Measurements from ENCODE around the gene KCNK4.
A peak's percentile ranks its signal among the peaks of the same experiment; 100 is the strongest.

The KCNK4 gene

GRCh38 chr11:64269540-64270220 lies 21.4 kb upstream of the KCNK4 start:
- peak; percentile 99 for DNase-seq

DNA sequence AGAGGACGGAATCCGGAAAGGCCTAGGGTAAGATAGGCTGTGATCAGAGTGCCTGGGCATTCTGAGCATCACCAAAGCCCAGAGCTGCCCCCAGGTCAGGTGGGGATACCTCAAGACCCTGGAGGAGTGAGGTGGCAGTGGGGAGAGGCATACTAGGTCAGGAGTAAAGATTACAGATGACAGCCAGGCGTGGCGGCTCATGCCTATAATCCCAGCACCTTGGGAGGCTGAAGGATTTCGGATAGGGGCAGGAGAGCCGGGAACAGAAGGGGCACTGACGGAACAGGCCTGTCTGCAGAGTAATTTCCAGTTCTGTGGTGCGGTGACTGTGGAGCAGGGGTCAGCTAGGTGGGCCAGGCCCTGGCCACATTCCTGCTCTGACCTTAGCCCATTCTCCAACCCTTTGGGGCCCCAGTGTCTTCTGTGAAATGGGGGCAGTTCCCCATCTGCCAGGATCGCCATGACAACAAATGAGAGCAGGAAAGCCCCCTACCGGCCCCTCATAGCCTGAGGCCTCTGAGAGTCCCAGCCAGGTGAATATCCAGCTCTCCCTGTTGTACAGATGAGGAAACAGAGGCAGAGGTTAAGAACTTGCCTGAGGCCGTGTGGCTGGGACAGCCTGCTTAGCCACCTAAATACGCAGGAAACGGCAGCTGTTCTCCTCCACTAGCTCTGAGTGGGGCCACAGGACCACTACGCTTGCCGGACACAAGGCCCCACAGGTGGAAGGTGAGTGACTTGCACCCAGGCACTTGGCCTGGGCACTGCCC lies 15.9 kb upstream of the KCNK4 start:
- DNase-seq, result peak; percentile 38

DNA sequence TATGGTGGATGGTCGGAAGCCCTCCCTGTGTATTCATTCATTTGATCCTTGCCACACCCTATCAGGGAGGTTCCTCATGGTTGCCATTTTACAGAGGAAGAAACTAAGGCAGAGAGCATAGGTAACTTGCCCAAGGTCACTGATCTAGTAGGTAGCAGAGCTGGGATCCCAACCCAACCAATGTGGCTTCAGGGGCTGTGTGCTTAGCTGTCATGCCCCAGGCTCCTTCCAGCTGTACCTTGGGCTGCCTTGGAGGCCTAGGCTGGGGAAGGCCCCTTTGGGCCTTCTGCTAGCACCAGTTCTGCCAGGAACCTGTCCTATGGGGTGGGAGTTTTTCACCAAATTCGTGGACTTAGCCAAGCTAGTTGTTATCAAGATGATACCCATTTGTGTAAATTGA lies 15.3 kb upstream of the KCNK4 start:
- no peak for DNase-seq

DNA sequence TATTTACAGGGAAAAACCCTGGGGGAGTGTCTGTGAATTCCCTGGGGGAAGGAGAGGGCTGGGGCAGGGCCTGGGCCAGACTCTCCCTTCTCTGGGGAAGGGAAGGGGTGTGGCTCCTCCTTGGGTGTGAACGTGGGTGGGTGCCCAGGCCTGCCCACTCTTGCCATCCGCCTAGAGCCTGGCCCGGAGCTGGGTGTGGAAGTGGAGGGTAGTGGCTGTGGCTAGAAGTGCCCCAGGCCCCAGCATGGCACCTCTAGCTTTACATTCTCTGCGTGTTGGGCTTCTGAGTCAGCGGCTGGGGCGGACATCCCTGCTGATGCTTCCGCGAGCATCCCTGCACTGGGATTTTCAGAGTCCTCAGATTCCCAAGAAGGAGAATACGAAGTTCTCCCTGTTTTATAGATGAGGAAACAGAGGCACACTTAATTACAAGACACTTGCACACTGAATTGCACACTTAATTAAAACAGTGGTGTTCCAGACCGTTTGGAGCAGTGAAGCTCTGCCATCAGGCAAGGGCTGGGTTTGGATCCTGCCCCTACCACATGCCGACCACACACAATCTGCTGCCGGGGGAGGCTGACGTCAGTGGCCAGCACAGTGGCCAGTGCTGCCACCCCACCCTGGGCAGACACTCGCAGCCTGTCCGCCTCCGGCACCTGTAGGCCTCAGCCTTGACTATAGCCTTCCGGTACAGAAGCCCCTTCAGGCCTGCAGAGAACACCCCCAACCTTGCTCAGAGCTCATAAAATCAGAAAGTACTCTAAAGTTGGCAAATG lies 14.3 kb upstream of the KCNK4 start:
- DNase-seq, result no peak

DNA sequence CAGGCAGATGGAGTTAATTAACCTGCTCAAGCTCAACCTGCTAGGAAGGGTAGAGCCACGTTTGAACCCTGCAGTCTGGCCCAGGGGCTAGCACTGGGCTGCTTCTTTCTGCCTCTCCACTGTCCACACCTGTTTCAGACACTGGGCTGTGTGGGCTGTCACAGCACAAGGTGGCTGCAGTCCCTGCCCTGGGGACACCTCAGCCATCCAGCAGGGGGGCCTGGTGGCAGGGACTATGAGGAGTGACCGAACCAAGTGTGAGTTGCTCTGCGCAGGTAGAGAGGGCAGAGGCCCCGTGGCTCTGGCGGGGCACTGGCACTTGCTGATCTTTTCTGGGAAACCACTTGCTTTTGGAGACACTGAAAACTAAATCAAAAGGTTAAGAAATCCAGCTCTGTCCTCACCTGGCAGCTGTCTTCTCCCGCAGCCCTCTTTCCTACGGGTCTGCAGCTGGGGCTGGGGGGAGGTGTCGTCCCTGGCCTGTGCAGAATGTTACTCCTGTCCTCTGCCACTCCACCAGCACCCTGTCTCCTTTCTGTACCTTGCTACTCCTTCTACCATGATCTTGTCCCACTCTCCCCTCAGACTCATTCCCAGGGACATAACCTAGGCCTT lies 12.4 kb upstream of the KCNK4 start:
- DNase-seq, result no peak

DNA sequence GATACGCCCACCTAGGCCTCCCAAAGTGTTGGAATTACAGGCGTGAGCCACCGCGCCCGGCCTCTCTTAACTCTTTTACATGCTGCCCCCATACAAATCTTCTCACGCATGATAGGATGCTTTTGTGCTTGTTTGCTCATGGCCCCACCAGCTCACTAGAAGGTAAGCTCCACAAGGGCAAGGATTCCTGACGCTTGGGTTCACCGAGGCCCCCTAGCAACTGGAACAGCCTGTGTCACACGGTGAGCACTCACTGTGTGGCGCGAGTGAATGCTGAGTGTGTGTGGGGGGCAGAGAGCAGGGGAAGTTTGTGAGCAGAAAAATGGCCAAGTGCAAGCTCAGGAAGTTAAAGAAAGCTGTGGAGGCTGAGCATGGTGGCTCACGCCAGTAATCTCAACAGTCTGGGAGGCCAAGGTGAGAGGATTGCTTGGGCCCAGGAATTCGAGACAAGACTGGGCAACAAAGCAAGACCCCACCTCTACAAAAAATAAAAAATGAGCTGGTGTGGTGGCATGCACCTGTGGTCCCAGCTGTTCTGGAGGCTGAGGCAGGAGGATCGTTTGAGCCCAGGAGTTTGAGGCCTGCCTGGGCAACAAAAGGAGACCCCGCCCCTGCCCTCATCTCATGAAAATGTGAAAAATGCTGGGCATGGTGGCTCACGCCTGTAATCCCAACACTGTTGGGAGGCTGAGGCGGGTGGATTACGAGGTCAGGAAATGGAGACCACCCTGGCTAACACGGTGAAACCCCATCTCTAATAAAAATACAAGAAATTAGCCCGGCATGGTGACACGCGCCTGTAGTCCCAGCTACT lies 8.9 kb upstream of the KCNK4 start:
- DNase-seq, result no peak

GRCh38 chr11:64283092-64283491 lies 8.0 kb upstream of the KCNK4 start:
- DNase-seq, result peak; percentile 71

DNA sequence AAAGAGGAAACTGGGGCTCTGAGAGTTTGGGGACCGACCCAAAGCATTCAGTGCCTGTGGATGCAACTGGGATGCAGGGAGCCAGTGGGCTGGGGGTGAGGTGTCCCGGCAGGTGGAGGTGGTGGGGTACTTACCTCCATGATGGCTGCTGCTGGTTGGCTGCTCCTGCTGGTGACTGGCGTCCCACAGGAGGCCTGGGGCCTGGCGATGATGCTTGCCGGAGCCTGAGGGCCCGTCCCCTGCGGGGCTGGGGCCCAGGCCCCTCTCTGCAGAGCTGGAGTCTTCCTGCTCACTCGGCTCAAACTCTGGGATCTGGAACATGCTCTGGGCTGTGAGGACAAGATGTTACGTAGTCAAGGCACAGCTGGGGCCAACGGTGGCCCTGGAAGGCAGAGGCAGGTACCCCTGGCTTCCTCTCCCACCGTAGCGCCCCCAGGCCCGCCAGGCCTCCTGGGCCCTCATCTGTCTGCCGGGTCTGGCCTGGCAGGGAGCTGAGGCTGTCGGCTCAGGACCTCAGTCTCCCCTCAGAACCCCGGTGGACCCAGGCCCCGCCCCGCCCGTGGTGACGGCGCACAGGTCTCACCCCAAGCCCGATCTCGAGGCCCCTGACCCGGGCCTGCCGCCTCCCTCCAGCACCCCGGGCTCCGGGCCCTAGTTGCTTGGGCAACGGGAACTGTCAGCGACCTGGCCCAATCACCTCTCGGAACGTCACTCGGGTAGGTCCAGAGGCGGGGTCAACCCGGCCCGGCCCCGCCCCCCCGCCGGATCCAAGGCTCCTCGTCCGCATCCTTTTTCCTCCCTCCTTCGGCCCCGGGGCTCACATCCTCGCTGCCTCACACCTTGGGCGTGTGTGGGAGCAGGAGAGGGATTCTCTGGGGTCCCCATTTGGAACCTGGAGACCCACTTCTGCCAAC lies 6.8 kb upstream of the KCNK4 start, which contains the start of gene BAD:
TSS of gene BAD (minus strand) at position 618 of the 914 bp plus-strand sequence. CDS start at position 321, 297 bp downstream.
- peak; percentile 95 for DNase-seq

DNA sequence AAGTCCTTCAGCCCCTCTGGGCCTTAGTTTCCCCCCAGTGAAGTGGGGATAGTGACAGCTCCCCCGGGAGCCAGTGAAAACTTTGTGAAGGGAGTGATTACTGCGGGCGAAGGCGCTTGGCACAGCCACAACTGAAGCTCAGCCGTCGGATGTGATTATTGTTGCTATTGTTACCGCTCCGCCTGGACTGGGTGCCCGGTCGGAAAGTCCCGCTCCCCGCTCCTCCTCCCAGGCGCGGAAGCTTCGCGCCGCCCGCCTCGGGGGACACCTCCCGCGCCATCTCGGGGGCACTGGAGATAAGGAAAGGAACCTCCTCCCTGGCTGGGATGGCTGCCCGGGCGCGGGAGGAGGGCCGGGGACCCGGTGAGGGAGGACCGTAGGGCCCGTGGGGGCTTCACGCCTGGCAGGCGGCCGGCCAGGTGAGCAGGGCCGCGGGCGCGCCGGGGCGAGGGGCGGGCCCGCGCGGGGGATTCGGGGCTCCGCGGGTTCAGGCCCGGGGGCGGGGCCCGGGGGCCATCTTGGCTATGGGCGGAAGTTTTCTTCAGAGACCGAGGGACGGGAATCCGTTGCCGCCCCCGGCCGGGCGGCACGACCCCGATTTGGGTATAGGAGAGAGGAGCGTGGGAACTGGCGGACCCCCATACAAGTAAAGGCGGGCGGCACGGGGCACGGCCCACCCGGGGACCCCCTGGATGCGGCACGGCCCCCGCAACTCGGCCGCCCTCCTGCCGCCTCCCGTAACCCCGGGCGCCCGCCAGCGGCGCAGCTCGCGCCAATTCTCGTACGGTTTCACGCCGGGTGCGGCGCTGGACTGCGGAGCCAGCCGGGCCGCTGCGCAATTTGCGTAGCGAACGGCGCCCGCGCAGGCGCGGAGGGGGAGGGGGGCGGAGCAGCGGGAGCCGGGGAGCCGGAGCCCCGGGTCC lies 5.9 kb upstream of the KCNK4 start, which contains the start of gene GPR137:
TSS of gene GPR137 (plus strand) at position 887 of the 923 bp plus-strand sequence. CDS start 677 bp downstream, outside the sequence.
- peak; percentile 82 for DNase-seq

DNA sequence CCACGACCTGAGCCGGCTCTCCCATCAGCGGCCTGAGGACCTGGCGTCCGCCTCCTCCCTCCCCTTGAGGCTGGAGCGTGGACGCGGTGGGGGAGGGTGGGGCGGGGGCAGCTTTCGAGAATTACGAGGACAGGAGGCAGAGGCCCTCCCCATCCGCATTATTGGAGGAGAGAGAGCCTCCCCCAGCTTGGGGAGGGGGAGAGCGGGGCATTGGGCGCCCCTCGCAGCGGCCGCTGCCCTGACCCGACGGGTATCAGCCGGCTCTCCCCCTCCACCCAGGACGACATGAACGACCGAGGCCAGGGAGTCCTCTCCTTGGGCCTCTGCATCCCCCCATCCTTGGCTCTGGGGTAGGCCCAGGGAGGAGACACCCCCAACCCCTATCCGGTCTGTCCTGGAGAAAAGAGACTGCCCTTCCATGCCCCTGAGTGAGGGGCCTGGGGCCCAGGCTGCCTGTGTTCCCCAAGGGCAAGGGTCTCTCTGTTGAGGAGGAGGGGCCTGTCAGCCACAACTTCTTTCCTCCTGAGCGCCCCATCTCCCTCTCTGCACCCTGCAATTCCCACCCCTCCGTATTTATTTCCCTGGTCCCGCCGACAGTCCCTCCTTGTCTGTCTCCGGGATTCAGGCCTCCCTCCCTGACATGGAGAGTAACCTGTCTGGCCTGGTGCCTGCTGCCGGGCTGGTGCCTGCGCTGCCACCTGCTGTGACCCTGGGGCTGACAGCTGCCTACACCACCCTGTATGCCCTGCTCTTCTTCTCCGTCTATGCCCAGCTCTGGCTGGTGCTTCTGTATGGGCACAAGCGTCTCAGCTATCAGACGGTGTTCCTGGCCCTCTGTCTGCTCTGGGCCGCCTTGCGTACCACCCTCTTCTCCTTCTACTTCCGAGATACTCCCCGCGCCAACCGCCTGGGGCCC lies 5.0 kb upstream of the KCNK4 start:
- no peak for DNase-seq

DNA sequence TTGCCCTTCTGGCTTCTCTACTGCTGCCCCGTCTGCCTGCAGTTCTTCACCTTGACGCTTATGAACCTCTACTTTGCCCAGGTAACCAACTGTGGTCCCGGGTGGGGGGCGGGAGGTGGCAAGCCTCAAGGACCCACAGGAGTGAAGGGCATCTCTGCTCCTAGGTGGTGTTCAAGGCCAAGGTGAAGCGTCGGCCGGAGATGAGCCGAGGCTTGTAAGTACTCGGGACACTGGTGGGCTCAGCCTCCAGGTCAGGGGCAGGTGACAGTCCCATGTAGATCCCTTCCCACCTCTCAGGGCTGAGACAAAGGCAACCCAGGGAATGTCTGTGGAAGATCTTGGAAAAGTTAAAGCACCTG lies 4.3 kb upstream of the KCNK4 start:
- no peak for DNase-seq

GRCh38 chr11:64287676-64288352 lies 3.3 kb upstream of the KCNK4 start:
- no peak for DNase-seq

GRCh38 chr11:64288353-64288750 lies 2.8 kb upstream of the KCNK4 start:
- no peak for DNase-seq

DNA sequence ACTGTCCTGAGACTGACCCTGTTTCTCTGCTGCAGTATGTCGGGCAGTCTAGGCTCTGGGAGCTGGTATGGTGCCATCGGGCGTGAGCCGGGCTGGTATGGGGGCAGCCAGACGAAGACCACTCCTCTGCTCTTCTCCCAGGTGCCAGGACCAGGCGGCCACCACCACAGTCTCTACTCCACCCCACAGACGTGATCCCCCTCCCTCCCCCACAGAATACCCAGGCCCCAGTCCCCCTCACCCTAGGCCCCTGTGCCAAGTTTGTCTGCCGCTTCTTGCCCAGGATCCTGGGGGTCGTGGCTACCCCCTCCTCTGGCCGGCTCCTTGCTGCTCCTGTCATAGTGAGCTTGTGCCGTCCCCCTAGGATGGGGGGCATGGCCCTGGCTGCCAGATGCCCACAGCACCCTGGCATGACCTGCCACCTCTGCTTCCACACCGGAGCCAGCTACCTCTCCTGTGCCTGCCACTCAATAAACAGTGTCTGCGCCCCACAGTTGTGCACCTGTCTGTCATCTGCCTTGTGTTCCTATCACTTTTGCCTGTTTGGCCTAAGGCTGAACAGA lies 2.0 kb upstream of the KCNK4 start:
- no peak for DNase-seq

DNA sequence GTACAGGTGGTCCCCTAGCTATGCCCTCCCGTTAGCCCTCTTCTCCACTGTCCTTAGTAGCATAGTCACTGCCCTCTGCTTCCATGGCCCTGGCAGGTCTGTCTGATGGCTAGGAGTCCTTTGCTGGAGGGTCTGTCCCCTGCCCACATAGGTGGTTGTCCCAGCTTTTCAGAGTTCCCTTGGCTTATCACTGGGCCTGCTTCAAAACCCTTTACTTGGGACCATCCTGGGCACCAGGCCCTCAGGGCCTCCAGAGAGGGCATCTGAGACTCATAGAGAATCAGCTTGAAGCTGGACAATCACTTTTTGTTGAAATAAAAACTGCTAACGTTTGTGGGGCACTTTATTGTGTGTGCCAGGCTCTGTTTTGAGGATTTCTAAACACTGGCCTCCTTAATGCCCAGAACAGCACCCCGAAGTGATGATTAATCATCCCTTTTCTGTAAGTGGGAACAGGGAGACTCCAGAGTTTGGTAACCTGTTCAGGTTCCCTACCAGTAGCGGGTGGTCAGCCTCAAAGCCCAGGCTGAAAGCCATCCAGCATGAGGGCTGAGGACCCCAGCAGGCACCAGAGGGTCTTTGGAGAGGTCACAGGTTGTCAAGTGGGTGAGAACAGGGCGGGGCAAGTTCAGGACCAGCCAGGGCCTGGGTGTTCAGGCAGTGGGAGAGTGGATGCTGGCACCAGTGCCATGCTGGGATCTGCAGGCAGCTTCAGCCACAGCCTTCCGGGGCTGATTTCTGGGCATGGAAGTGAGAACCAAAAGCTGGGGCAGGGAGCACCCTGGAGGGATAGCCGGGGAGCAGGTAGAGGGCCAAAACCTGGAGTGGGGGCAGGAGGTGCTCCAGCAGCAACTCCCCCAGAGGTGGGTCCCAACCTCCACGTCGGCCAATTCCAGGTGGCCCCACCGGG lies 495 bp upstream of the KCNK4 start:
- DNase-seq, result no peak

- no peak for DNase-seq
These were observed 804 bp downstream of the KCNK4 start for GRCh38 chr11:64291752-64292459.

Data from NCI-H82 (cell line).